Measurements from ENCODE around the gene KCP. TPM values are rescaled to one million over a fixed set of nuclear protein-coding genes. Genes with fewer than 3 reads are reported as not detected.

The KCP gene
- total RNA-seq, 1 experiment from 2014 or later: 1.6 TPM

DNA sequence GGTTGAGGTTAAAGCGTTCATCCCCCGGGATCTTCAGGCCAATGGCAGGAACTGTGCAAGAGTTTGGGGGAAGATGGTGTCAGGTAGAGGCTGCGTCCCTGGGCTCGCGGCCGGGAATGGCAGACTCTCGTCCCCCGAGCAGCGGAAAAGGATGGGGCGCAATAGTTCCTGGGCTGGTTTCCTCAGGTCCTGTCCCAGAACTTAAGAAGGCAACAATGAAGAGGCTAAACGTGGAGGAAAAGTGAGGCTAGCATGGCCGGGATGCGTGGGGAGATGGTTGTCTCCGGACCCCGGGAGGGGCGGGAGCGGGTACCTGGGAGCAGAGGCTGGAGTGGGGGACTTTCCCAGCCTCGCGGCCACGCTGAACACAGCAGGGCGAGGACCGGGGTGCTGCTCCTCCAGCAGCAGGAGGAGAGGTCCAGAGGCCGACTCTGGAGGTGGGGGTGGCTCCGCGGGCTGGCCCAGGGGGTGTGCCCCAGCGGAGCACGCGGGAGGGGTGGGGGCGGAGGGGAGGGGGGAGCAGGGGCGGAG is 28.1 kb upstream of the KCP start:
- no peaks in the 10 kb centered on the region for H3K27me3 ChIP-seq (ENCODE audit: insufficient read depth, low read length)
- POLR2A ChIA-PET: interaction anchor here (1.4 kb wide), 1 partner anchor 9 kb away, joined by 6 read pairs; no protein-coding TSS in a partner anchor
- no peak for TF ChIP-seq RAD21 (IDR thresholded peaks at IDR 0.05; ENCODE audit: low read depth)
- TF ChIP-seq, protein P1, sequence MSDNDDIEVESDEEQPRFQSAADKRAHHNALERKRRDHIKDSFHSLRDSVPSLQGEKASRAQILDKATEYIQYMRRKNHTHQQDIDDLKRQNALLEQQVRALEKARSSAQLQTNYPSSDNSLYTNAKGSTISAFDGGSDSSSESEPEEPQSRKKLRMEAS (IDR thresholded peaks at IDR 0.05): no peak
- TF ChIP-seq SRF (IDR thresholded peaks at IDR 0.05; ENCODE audit: low read depth): no peak
- TF ChIP-seq YY1 (IDR thresholded peaks at IDR 0.05; ENCODE audit: extremely low read depth, insufficient replicate concordance, low read depth, low read length): no peak
- no peak for TF ChIP-seq POLR2AphosphoS5 (IDR thresholded peaks at IDR 0.05; ENCODE audit: low read depth, low read length)
- no peak for TF ChIP-seq ZNF274 (IDR thresholded peaks at IDR 0.05; ENCODE audit: low read depth, low read length)
- no peak for TF ChIP-seq ZBTB33 (IDR thresholded peaks at IDR 0.05; ENCODE audit: extremely low read depth, insufficient replicate concordance, low read length)
- no peak for TF ChIP-seq CEBPB (IDR thresholded peaks at IDR 0.05; ENCODE audit: low read depth)

More for the DNA sequence above, 28.1 kb upstream of the KCP start:
- no peaks in the 10 kb centered on the region for H3K9me3 ChIP-seq (ENCODE audit: control insufficient read depth in 1 of 2, insufficient read depth in 1 of 2, low read depth in 1 of 2, low read length in 2 of 2)
- H3K9me2 ChIP-seq (ENCODE audit: insufficient read depth): no peaks in the 10 kb centered on the region
- H3K36me3 ChIP-seq (ENCODE audit: control insufficient read depth in 1 of 2, insufficient read depth in 2 of 2, low read length in 2 of 2): no peaks in the 10 kb centered on the region
- H4K20me1 ChIP-seq (ENCODE audit: insufficient read depth): no peaks in the 10 kb centered on the region
- intact Hi-C loops (cut with micrococcal nuclease): no loop called here
- H3K4me3 ChIP-seq (replicated peaks in 1 of 2; ENCODE audit: low read depth in 1 of 2, low read length in 2 of 2): peak overlapping the region; percentile 68 to 84
- H3K4me2 ChIP-seq (ENCODE audit: low read length): peak overlapping the region; percentile 99
- peak overlapping the region; percentile 70 for H3K9ac ChIP-seq (ENCODE audit: low read length)
- peak overlapping the region; percentile 67 for H3K27ac ChIP-seq (ENCODE audit: low read depth, low read length)
- H3K4me1 ChIP-seq (ENCODE audit: control insufficient read depth in 1 of 2, insufficient read depth in 2 of 2, low read length in 2 of 2): peaks cover 10 to 22% of the 10 kb centered on the region in 2 experiments; a peak in 3 of 4 replicates
- CTCF ChIA-PET: no interaction called here
- TSS peak; percentile 67 for BruUV-seq (replicated peaks)
- H2AFZ ChIP-seq (ENCODE audit: low read depth, low read length, poor library complexity, severe bottlenecking): no peak overlapping the region
- no peaks in the 10 kb centered on the region for H3K79me2 ChIP-seq (ENCODE audit: insufficient read depth, low read length)
- DNase-seq (ENCODE audit: low read depth, low spot score): no peak
- RAD21 ChIA-PET (ENCODE audit: low non-redundant PET in 1 of 2, low total read pairs in 2 of 2, uncharacterized antibody in 2 of 2, unreplicated experiment in 2 of 2): no interaction called here
- ATAC-seq: peak; percentile 30

Measured in HCT116 (cell line).